ENCODE results near the gene TFF3. TPM values are rescaled to one million over a fixed set of nuclear protein-coding genes. Genes with fewer than 3 reads are reported as not detected.

Gene TFF3
- polyA plus RNA-seq, 1 experiment: not detected

DNA sequence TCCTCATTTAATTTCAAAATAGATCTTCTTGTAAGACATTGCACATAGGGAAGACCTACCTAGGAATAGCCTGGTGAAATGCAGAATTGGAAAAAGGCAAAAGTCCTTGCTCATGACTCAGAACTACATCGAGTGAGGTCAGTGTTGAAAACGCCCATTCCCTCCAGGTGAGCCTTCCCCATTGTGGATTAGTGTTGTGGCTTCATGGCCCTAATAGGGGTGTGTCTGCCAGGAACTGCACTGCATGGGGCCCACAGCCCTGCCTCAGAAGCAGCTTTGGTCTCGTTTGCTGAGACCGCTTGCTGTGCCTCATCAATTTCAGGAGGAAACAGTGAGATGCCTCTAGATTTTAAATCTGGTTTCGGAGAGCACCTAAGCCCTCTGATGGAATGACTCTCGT, 17.0 kb downstream of the TFF3 start:
- POLR2A ChIA-PET: no interaction called here
- TF ChIP-seq, protein P1, sequence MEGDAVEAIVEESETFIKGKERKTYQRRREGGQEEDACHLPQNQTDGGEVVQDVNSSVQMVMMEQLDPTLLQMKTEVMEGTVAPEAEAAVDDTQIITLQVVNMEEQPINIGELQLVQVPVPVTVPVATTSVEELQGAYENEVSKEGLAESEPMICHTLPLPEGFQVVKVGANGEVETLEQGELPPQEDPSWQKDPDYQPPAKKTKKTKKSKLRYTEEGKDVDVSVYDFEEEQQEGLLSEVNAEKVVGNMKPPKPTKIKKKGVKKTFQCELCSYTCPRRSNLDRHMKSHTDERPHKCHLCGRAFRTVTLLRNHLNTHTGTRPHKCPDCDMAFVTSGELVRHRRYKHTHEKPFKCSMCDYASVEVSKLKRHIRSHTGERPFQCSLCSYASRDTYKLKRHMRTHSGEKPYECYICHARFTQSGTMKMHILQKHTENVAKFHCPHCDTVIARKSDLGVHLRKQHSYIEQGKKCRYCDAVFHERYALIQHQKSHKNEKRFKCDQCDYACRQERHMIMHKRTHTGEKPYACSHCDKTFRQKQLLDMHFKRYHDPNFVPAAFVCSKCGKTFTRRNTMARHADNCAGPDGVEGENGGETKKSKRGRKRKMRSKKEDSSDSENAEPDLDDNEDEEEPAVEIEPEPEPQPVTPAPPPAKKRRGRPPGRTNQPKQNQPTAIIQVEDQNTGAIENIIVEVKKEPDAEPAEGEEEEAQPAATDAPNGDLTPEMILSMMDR (IDR thresholded peaks at IDR 0.05; ENCODE audit: low read depth, low read length): no peak
- H3K9me3 ChIP-seq (ENCODE audit: control insufficient read depth, insufficient read depth, low read length): peaks cover 14% of the 10 kb centered on the region
- no peak overlapping the region for H3K27ac ChIP-seq (ENCODE audit: low read depth, low read length)
- H3K27me3 ChIP-seq (ENCODE audit: control insufficient read depth, insufficient read depth, low read length): peaks cover 2% of the 10 kb centered on the region
- DNase-seq (ENCODE audit: low read depth, low spot score): no peak
- CTCF ChIA-PET: no interaction called here
- H3K4me3 ChIP-seq (ENCODE audit: low read depth, low read length): no peak overlapping the region

DNA sequence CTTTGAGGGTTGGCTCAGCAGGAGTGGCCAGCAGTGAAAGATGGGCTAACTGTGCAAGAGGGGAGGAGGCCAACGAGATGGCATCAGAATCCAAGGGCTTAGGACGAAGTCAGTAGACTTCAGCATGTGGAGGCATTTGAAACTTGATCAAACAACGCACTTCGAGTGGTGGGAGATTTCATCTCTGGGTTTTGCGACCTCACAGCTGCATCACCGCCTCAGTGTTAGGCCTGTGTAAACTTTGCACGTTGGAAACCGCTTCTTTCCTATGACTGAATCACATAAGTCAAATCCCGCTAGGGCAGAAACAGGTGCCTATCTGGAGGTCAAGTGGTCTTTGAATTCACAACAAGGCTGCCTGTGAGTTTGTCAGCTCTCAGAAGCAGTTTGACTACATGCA, 17.8 kb downstream of the TFF3 start:
- ChIA-PET CTCF (no interaction called here), POLR2A (no interaction called here)
- TF ChIP-seq, protein P1 (IDR thresholded peaks at IDR 0.05; ENCODE audit: low read depth, low read length): no peak
- Histone ChIP-seq H3K4me3 (ENCODE audit: low read depth, low read length) (no peak overlapping the region), H3K27ac (ENCODE audit: low read depth, low read length) (no peak overlapping the region), H3K9me3 (ENCODE audit: control insufficient read depth, insufficient read depth, low read length) (peaks cover 16% of the 10 kb centered on the region), H3K27me3 (ENCODE audit: control insufficient read depth, insufficient read depth, low read length) (peaks cover 2% of the 10 kb centered on the region)
- DNase-seq (ENCODE audit: low read depth, low spot score): no peak

DNA sequence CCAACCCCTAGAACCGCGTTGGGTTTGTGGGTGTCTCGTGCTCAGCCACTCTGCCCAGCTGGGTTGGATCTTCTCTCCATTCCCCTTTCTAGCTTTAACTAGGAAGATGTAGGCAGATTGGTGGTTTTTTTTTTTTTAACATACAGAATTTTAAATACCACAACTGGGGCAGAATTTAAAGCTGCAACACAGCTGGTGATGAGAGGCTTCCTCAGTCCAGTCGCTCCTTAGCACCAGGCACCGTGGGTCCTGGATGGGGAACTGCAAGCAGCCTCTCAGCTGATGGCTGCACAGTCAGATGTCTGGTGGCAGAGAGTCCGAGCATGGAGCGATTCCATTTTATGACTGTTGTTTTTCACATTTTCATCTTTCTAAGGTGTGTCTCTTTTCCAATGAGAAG, 18.7 kb downstream of the TFF3 start:
- CTCF ChIA-PET: no interaction called here
- Histone ChIP-seq H3K27me3 (ENCODE audit: control insufficient read depth, insufficient read depth, low read length) (peaks cover 2% of the 10 kb centered on the region), H3K27ac (ENCODE audit: low read depth, low read length) (no peak overlapping the region), H3K9me3 (ENCODE audit: control insufficient read depth, insufficient read depth, low read length) (peaks cover 23% of the 10 kb centered on the region), H3K4me3 (ENCODE audit: low read depth, low read length) (no peak overlapping the region)
- POLR2A ChIA-PET: no interaction called here
- no peak for DNase-seq (ENCODE audit: low read depth, low spot score)
- TF ChIP-seq, protein P1 (IDR thresholded peaks at IDR 0.05; ENCODE audit: low read depth, low read length): no peak

DNA sequence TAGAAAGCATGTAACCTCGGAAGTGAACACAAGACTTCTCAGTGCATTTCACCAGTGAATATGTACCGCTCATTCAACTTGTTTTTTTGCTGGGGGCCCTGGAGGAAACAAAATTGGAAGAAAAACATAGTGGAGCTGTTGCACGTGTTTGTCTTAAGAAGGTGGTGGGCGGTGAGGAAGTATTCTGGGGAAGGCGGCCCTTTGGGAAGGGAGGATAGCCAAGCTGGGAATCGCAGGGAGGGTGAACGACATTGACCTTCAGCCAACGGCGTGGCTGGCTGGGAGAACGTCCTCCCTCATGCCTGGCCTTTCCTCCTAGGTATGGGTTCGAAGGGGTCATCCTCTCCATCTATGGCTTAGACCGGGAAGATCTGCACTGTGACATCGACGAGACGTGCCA, 19.4 kb downstream of the TFF3 start:
- DNase-seq (ENCODE audit: low read depth, low spot score): no peak
- CTCF ChIA-PET: no interaction called here
- peaks cover 27% of the 10 kb centered on the region for H3K9me3 ChIP-seq (ENCODE audit: control insufficient read depth, insufficient read depth, low read length)
- TF ChIP-seq, protein P1 (IDR thresholded peaks at IDR 0.05; ENCODE audit: low read depth, low read length): no peak
- H3K27ac ChIP-seq (ENCODE audit: low read depth, low read length): no peak overlapping the region
- no peak overlapping the region for H3K4me3 ChIP-seq (ENCODE audit: low read depth, low read length)
- POLR2A ChIA-PET: no interaction called here
- peaks cover 2% of the 10 kb centered on the region for H3K27me3 ChIP-seq (ENCODE audit: control insufficient read depth, insufficient read depth, low read length)

DNA sequence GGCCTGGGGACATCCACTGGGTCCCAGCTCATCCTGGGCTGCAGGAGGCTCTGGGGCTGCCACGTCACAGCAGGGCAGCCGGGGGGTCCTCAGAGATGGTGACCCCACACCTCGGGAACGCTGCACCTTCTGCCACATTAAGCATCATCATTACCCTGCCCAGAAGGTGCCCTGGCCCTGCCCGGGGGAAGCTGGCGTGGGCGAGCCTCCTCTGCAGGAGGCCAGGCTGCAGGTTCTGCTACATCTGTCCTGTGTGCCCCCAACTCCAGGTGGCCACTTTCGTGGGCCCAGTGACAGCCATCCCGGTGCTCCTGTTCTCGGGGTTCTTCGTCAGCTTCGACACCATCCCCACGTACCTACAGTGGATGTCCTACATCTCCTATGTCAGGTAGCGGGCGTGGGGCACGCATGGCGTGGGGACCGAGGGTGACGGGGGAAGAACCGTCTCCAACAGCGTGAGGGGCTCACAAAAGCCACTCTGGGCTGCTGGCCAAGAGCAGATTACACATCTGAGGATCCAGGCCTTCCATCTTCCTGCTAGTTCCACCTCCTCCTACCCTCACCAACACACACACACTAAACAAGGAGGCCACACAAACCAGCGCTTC, 20.8 kb downstream of the TFF3 start:
- no peak overlapping the region for H3K4me3 ChIP-seq (ENCODE audit: low read depth, low read length)
- no peak overlapping the region for H3K27ac ChIP-seq (ENCODE audit: low read depth, low read length)
- DNase-seq (ENCODE audit: low read depth, low spot score): no peak
- peaks cover 27% of the 10 kb centered on the region for H3K9me3 ChIP-seq (ENCODE audit: control insufficient read depth, insufficient read depth, low read length)
- peaks cover 2% of the 10 kb centered on the region for H3K27me3 ChIP-seq (ENCODE audit: control insufficient read depth, insufficient read depth, low read length)
- ChIA-PET CTCF (no interaction called here), POLR2A (no interaction called here)
- TF ChIP-seq, protein P1 (IDR thresholded peaks at IDR 0.05; ENCODE audit: low read depth, low read length): no peak

Data from AG04450 (cell line).